Activated B cell treated with CpG ODN at 0.5 μM for 24 hours (primary cell): ENCODE data around the gene TIMM23. TPM values are rescaled to one million over a fixed set of nuclear protein-coding genes. Genes with fewer than 3 reads are reported as not detected.
"Not testable (repeated sequence)": the region's sequence is repeated elsewhere in the genome, so short reads cannot be mapped to it uniquely, and the experiment has no call there.

Experiments used
- ATAC-seq: fragments of 200-7000 bp; cut with Tn5 transposase; one replicate; pipeline ENCODE4 v1.10.0; 2021; ENCODE audit warnings: low read depth, mild to moderate bottlenecking, moderate library complexity
- CTCF ChIA-PET: fragments of 350-600 bp; sonication (Branson Sonifier 250); formaldehyde crosslinking; loops from one replicate; lab custom pipeline; 2021; ENCODE audit warnings: antibody characterized with exemption; lab: Charles Lee
- POLR2A ChIA-PET: fragments of 350-600 bp; sonication (Branson Sonifier 250); formaldehyde crosslinking; loops from one replicate; lab custom pipeline; 2021; ENCODE audit warnings: antibody characterized with exemption; lab: Charles Lee
- DNase-seq: peaks from one replicate; pipeline ENCODE4 v3.0.0; 2022
- H3K27ac Mint-ChIP-seq: one replicate; pipeline ENCODE4 v1.8.0; 2020; ENCODE audit warnings: mixed read lengths
- H3K27me3 Mint-ChIP-seq: one replicate; pipeline ENCODE4 v1.8.0; 2021; ENCODE audit warnings: mixed read lengths
- H3K36me3 Mint-ChIP-seq: one replicate; pipeline ENCODE4 v1.8.0; 2021; ENCODE audit warnings: low read depth, mixed read lengths
- H3K4me1 Mint-ChIP-seq: one replicate; pipeline ENCODE4 v1.8.0; 2021; ENCODE audit warnings: mixed read lengths
- H3K4me3 Mint-ChIP-seq: one replicate; pipeline ENCODE4 v1.8.0; 2020; ENCODE audit warnings: mild to moderate bottlenecking, mixed read lengths
- H3K9me3 Mint-ChIP-seq: one replicate; pipeline ENCODE4 v1.8.0; 2020; ENCODE audit warnings: mixed read lengths
- CTCF ChIP-seq: fragments of 200-600 bp; IDR thresholded peaks from one replicate; pipeline ENCODE4 v1.8.0; 2022; ENCODE audit warnings: antibody characterized with exemption, mild to moderate bottlenecking
- intact Hi-C: fragments of 100-400 bp; cut with micrococcal nuclease; formaldehyde crosslinking; loops from one replicate; pipeline ENCODE4 v1.15.1; 2024
- total RNA-seq: library from RNA; stranded (reverse); gene quantifications from 2 replicates; pipeline ENCODE4 v1.2.3, GENCODE V29; 2022

The TIMM23 gene
- total RNA-seq, 1 donor from 2014 or later = 47.2 TPM

GRCh38 chr10:46046261-46046660 lies 74.0 kb downstream of the TIMM23 start, which contains the start of gene MSMB:
MSMB (minus strand) TSS chr10:46046269; CDS start chr10:46046237, 32 bp downstream.
- Mint-ChIP-seq H3K27me3 (no peaks in the 10 kb centered on the region), H3K9me3 (no peaks in the 10 kb centered on the region), H3K4me1 (no peaks in the 10 kb centered on the region), H3K27ac (no peak within 1 kb of the TSS), H3K4me3 (no peak within 1 kb of the TSS), H3K36me3 (no peaks in the 10 kb centered on the region)
- intact Hi-C loops = no loop called here
- ChIA-PET POLR2A (no interaction called here), CTCF (no interaction called here)
- no peak for TF ChIP-seq CTCF
- no peak for ATAC-seq
- DNase-seq = no peak

- no peaks in the 10 kb centered on the region for H3K4me1 Mint-ChIP-seq
- ATAC-seq (no peak), DNase-seq (no peak)
- H3K4me3 Mint-ChIP-seq = no peak overlapping the region
- ChIA-PET POLR2A (no interaction called here), CTCF (no interaction called here)
- no peaks in the 10 kb centered on the region for H3K36me3 Mint-ChIP-seq
- H3K27ac Mint-ChIP-seq = no peak overlapping the region
- intact Hi-C loops = no loop called here
- H3K9me3 Mint-ChIP-seq = no peaks in the 10 kb centered on the region
- TF ChIP-seq CTCF = no peak
- peaks cover 6% of the 10 kb centered on the region for H3K27me3 Mint-ChIP-seq
Observed at GRCh38 chr10:46048152-46048551, 75.9 kb downstream of the TIMM23 start.

GRCh38 chr10:46049497-46049831 lies 77.2 kb downstream of the TIMM23 start:
- H3K27me3 Mint-ChIP-seq, H3K9me3 Mint-ChIP-seq, POLR2A ChIA-PET, H3K4me3 Mint-ChIP-seq, intact Hi-C loops, CTCF ChIA-PET, H3K36me3 Mint-ChIP-seq, H3K4me1 Mint-ChIP-seq, H3K27ac Mint-ChIP-seq, DNase-seq, ATAC-seq: not testable (repeated sequence)

GRCh38 chr10:46050941-46051623 lies 78.8 kb downstream of the TIMM23 start:
- H3K27ac Mint-ChIP-seq = no peak overlapping the region
- no peak overlapping the region for H3K4me3 Mint-ChIP-seq
- H3K9me3 Mint-ChIP-seq = no peaks in the 10 kb centered on the region
- no peak for ATAC-seq
- ChIA-PET CTCF (no interaction called here), POLR2A (no interaction called here)
- DNase-seq = no peak
- TF ChIP-seq CTCF = no peak
- intact Hi-C loops = no loop called here
- no peaks in the 10 kb centered on the region for H3K36me3 Mint-ChIP-seq
- no peaks in the 10 kb centered on the region for H3K4me1 Mint-ChIP-seq
- peaks cover 6% of the 10 kb centered on the region for H3K27me3 Mint-ChIP-seq

GRCh38 chr10:46052057-46052790 lies 79.9 kb downstream of the TIMM23 start:
- Mint-ChIP-seq H3K36me3 (no peaks in the 10 kb centered on the region), H3K9me3 (peaks cover 4% of the 10 kb centered on the region), H3K27ac (no peak overlapping the region), H3K4me3 (no peak overlapping the region), H3K27me3 (peaks cover 6% of the 10 kb centered on the region), H3K4me1 (no peaks in the 10 kb centered on the region)
- TF ChIP-seq CTCF = no peak
- ChIA-PET CTCF (no interaction called here), POLR2A (interaction anchor here (0.6 kb wide), 1 partner anchor 50 kb away, joined by 3 read pairs; no protein-coding TSS in a partner anchor)
- ATAC-seq (no peak), DNase-seq (no peak)
- intact Hi-C loops = no loop called here
